K562 (cell line): ENCODE measurements around the gene ZNF620. TPM values are rescaled to one million over a fixed set of nuclear protein-coding genes. Genes with fewer than 3 reads are reported as not detected.

Source experiments
- CCAR2 ChIP-seq: fragments of 200-400 bp; formaldehyde crosslinking; IDR thresholded peaks from 2 replicates; pipeline ENCODE4 v1.6.1; 2017; ENCODE audit warnings: mild to moderate bottlenecking, low read depth, low read length
- ELF4 ChIP-seq: fragments of 450-650 bp; formaldehyde crosslinking; IDR thresholded peaks from 2 replicates; pipeline ENCODE4 v1.4.0; 2022; ENCODE audit warnings: missing genetic modification characterization
- FUS ChIP-seq: fragments of 200-400 bp; formaldehyde crosslinking; optimal IDR thresholded peaks from 2 replicates; pipeline ENCODE3; 2017; ENCODE audit warnings: low read depth, low read length
- HDAC3 ChIP-seq: fragments of 450-650 bp; IDR thresholded peaks from 2 replicates; pipeline ENCODE4 v1.6.1; 2018; ENCODE audit warnings: borderline replicate concordance, mild to moderate bottlenecking, moderate library complexity; ENCODE audit not compliant: partially characterized antibody
- HDAC8 ChIP-seq: fragments of 450-650 bp; IDR thresholded peaks from 2 replicates; pipeline ENCODE4 v1.6.1; 2016; ENCODE audit warnings: mild to moderate bottlenecking, missing genetic modification characterization, moderate library complexity, missing compliant biosample characterization
- MAZ ChIP-seq, 2 experiments: fragments of 450-650 bp in 1 of 2; sonication (generic) in 1 of 2; formaldehyde crosslinking; IDR thresholded peaks in 1 of 2; conservative IDR thresholded peaks in 1 of 2; 2 replicates each; pipeline versions ENCODE4 v1.4.0 to v1.5.0; 2020; ENCODE audit warnings: mild to moderate bottlenecking in 1 of 2, missing genetic modification reagents in 1 of 2
- PKNOX1 ChIP-seq: fragments of 450-650 bp; IDR thresholded peaks from 2 replicates; pipeline ENCODE4 v1.6.1; 2016
- RREB1 ChIP-seq: fragments of 250-450 bp; sonication (Bioruptor Pico); IDR thresholded peaks from 2 replicates; pipeline ENCODE4 v1.4.0; 2020
- SMAD2 ChIP-seq: fragments of 150-350 bp; IDR thresholded peaks from 2 replicates; pipeline ENCODE4 v1.6.1; 2014; ENCODE audit warnings: low read depth, mild to moderate bottlenecking, low read length
- SMARCA4 ChIP-seq: fragments of 450-650 bp; IDR thresholded peaks from 2 replicates; pipeline ENCODE4 v1.6.1; 2016
- ZNF124 ChIP-seq: sonication (generic); formaldehyde crosslinking; IDR thresholded peaks from 2 replicates; pipeline ENCODE4 v1.8.1; 2022; ENCODE audit warnings: missing genetic modification reagents
- ZNF551 ChIP-seq: fragments of 250-450 bp; sonication (Bioruptor Pico); IDR thresholded peaks from 2 replicates; pipeline ENCODE4 v1.5.0; 2021; ENCODE audit warnings: mild to moderate bottlenecking, moderate library complexity
- ZNF695 ChIP-seq: fragments of 450-650 bp; formaldehyde crosslinking; IDR thresholded peaks from 2 replicates; pipeline ENCODE4 v1.4.0; 2020; ENCODE audit warnings: mild to moderate bottlenecking, moderate library complexity
- polyA plus RNA-seq, 8 experiments: library from polyadenylated mRNA; depleted of rRNA in 4 of 8; stranded (reverse) in 5 of 8; unstranded in 3 of 8; fragments of >200 nt; fragmentation: Nextera tagmentation in 2 of 8; fragmentation: Illumina TruSeq in 1 of 8; extraction: Ambion mirVana in 2 of 8; extraction: Trizol in 1 of 8; gene quantifications; 2 replicates each; pipeline versions ENCODE4 v1.2.1 to v1.2.3, GENCODE V29; 2011 to 2014; ENCODE audit warnings: inconsistent platforms in 1 of 8, missing spikeins in 1 of 8
- total RNA-seq, 7 experiments: library from RNA; depleted of rRNA in 6 of 7; stranded (reverse); fragments of >200 nt in 6 of 7; fragmentation: Illumina TruSeq in 2 of 7; extraction: Trizol in 2 of 7; gene quantifications; 2 replicates each; pipeline versions ENCODE4 v1.2.1 to v1.2.3, GENCODE V29; 2011 to 2021; ENCODE audit warnings: low replicate concordance in 1 of 7
- TF ChIP-seq, protein P1 (sequence below): sonication (generic); formaldehyde crosslinking; IDR thresholded peaks from 2 replicates; pipeline ENCODE4 v1.8.0; 2022; ENCODE audit warnings: missing genetic modification reagents, mild to moderate bottlenecking, moderate library complexity, borderline replicate concordance
- TF ChIP-seq, protein P2 (sequence below): fragments of 450-650 bp; IDR thresholded peaks from 2 replicates; pipeline ENCODE4 v1.6.1; 2017; ENCODE audit warnings: antibody characterized with exemption, mild to moderate bottlenecking

The ZNF620 gene
- total and polyA plus RNA-seq, 9 of the 15 experiments (the other 6 are each of a cell fraction or from before 2014, with no cell fraction given): 1.2 to 5.5 (median 3.3) TPM

GRCh38 chr3:40505599-40506462 lies at the start of gene ZNF620 (continued):
- TF ChIP-seq RREB1 (CRISPR knock-in tag): 0 out of 2 replicates have a peak, but pooled peaks have one; percentile 14
- TF ChIP-seq HDAC8 (tag): no peak
- no peak for TF ChIP-seq FUS
- TF ChIP-seq ZNF551 (CRISPR knock-in tag): no peak
- TF ChIP-seq CCAR2: no peak
- peak; percentile 53; the same call in 1 of the 2 replicates for TF ChIP-seq SMARCA4
- TF ChIP-seq PKNOX1: peak; percentile 24; the same call in 1 of the 2 replicates
- TF ChIP-seq, protein P1, sequence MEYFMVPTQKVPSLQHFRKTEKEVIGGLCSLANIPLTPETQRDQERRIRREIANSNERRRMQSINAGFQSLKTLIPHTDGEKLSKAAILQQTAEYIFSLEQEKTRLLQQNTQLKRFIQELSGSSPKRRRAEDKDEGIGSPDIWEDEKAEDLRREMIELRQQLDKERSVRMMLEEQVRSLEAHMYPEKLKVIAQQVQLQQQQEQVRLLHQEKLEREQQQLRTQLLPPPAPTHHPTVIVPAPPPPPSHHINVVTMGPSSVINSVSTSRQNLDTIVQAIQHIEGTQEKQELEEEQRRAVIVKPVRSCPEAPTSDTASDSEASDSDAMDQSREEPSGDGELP: peak; percentile 75
- TF ChIP-seq, protein P2, sequence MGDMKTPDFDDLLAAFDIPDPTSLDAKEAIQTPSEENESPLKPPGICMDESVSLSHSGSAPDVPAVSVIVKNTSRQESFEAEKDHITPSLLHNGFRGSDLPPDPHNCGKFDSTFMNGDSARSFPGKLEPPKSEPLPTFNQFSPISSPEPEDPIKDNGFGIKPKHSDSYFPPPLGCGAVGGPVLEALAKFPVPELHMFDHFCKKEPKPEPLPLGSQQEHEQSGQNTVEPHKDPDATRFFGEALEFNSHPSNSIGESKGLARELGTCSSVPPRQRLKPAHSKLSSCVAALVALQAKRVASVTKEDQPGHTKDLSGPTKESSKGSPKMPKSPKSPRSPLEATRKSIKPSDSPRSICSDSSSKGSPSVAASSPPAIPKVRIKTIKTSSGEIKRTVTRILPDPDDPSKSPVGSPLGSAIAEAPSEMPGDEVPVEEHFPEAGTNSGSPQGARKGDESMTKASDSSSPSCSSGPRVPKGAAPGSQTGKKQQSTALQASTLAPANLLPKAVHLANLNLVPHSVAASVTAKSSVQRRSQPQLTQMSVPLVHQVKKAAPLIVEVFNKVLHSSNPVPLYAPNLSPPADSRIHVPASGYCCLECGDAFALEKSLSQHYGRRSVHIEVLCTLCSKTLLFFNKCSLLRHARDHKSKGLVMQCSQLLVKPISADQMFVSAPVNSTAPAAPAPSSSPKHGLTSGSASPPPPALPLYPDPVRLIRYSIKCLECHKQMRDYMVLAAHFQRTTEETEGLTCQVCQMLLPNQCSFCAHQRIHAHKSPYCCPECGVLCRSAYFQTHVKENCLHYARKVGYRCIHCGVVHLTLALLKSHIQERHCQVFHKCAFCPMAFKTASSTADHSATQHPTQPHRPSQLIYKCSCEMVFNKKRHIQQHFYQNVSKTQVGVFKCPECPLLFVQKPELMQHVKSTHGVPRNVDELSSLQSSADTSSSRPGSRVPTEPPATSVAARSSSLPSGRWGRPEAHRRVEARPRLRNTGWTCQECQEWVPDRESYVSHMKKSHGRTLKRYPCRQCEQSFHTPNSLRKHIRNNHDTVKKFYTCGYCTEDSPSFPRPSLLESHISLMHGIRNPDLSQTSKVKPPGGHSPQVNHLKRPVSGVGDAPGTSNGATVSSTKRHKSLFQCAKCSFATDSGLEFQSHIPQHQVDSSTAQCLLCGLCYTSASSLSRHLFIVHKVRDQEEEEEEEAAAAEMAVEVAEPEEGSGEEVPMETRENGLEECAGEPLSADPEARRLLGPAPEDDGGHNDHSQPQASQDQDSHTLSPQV: peak; percentile 60; the same call in 1 of the 2 replicates
- TF ChIP-seq ELF4: no peak
- TF ChIP-seq ZNF124: no peak
- no peak for TF ChIP-seq SMAD2
- TF ChIP-seq ZNF695: no peak
- TF ChIP-seq HDAC3: no peak
- peak; percentile 46 to 85; a peak in 3 of 4 replicates for TF ChIP-seq MAZ (CRISPR knock-in tag; conservative IDR thresholded peaks at IDR 0.05 in 1 of 2, IDR thresholded peaks at IDR 0.05 in 1 of 2)
